ENCODE results near the gene PRR5. TPM values are rescaled to one million over a fixed set of nuclear protein-coding genes. Genes with fewer than 3 reads are reported as not detected.

PRR5 gene
- total RNA-seq, 2 donors from 2014 or later = 12.5 to 20.4 TPM

DNA sequence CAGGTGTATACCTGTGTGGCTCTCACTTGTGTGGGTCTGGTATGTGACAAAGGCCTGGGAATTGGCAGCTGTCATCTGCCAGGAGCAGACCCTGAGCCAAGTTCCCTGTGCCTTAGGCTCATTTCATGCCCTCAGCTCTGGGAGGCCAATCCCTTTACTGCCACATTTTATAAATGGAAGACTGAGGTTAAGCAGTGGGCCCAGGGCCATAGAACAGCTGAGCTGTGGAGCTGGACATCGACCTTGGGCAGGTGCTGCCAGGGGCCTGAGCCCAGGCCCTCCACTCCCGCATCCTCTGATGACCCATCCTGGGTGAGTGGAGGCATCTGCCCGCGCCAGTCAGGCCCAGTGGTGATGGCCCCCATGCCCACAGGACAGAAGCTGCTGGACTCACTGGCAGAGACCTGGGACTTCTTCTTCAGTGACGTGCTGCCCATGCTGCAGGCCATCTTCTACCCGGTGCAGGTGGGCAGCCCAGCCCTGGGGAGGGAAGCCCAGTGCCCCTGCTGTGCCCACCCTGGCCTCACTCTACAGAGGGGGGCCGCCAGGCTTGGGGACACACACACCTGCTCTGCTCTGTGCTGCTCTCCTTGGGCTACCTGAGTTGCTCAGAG, 29.5 kb downstream of the PRR5 start:
- no peak for TF ChIP-seq POLR2A (IDR thresholded peaks at IDR 0.05)
- TF ChIP-seq, protein P1, sequence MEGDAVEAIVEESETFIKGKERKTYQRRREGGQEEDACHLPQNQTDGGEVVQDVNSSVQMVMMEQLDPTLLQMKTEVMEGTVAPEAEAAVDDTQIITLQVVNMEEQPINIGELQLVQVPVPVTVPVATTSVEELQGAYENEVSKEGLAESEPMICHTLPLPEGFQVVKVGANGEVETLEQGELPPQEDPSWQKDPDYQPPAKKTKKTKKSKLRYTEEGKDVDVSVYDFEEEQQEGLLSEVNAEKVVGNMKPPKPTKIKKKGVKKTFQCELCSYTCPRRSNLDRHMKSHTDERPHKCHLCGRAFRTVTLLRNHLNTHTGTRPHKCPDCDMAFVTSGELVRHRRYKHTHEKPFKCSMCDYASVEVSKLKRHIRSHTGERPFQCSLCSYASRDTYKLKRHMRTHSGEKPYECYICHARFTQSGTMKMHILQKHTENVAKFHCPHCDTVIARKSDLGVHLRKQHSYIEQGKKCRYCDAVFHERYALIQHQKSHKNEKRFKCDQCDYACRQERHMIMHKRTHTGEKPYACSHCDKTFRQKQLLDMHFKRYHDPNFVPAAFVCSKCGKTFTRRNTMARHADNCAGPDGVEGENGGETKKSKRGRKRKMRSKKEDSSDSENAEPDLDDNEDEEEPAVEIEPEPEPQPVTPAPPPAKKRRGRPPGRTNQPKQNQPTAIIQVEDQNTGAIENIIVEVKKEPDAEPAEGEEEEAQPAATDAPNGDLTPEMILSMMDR (IDR thresholded peaks at IDR 0.05) = no peak
- Histone ChIP-seq H3K27ac (no peak overlapping the region), H3K36me3 (replicated peaks in 1 of 2; ENCODE audit: insufficient read depth in 1 of 2, low read depth in 2 of 2) (no peaks in the 10 kb centered on the region), H3K9me3 (no peaks in the 10 kb centered on the region), H3K4me1 (peaks cover 5% of the 10 kb centered on the region), H3K27me3 (no peaks in the 10 kb centered on the region), H3K4me3 (no peak overlapping the region)
- intact Hi-C loops (cut with DNase I) = no loop called here
- no peak for ATAC-seq
- peak in 1 of 4 donors; percentile 31 for DNase-seq
- 70 to 80% methylated on average over 1 to 7 of the region's 7 CpGs for WGBS, 2 donors

DNA sequence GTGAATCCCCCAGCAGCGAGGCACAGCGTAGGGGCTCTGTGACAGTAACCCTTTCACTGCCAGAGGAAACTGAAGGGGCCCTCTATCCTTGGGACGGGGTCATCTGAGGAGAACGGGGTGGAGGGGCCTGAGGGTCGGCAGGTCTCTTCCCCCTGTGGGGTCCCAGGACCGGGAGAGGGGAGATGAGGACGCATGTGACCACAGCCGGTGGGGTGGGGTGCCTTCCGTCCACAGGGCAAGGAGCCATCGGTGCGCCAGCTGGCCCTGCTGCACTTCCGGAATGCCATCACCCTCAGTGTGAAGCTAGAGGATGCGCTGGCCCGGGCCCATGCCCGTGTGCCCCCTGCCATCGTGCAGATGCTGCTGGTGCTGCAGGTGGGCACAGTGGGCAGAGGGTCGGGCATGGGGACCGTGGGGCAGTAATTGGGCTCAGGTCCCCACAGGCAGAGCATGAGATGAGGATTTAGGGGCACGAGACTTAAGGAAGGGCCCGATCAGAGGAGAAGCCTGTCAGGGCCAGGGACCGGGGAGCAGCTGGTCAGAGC, 30.1 kb downstream of the PRR5 start:
- Histone ChIP-seq H3K4me1 (peaks cover 5% of the 10 kb centered on the region), H3K27me3 (no peaks in the 10 kb centered on the region), H3K27ac (no peak overlapping the region), H3K9me3 (no peaks in the 10 kb centered on the region), H3K36me3 (replicated peaks in 1 of 2; ENCODE audit: insufficient read depth in 1 of 2, low read depth in 2 of 2) (no peaks in the 10 kb centered on the region), H3K4me3 (no peak overlapping the region)
- ATAC-seq (no peak), DNase-seq (no peak)
- 81 to 83% methylated on average over 7 to 19 of the region's 21 CpGs for WGBS, 2 donors
- intact Hi-C loops (cut with DNase I) = no loop called here
- TF ChIP-seq, protein P1 (IDR thresholded peaks at IDR 0.05) = no peak
- no peak for TF ChIP-seq POLR2A (IDR thresholded peaks at IDR 0.05)

DNA sequence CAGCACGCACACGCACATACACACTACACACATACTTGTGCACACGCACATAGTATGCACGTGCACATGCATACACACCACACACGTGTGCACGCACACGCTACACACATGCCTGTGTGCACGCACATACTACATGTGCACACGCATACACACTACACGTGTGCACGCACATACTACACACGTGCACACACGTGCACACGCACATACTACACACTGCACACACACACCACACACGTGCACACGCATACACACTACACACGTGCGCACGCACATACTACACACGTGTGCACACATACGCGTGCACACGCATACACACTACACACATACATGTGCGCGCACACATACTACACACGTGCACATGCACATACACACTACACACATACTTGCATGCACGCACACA, 30.7 kb downstream of the PRR5 start:
- ATAC-seq = no peak
- H3K4me3 ChIP-seq = no peak overlapping the region
- 87 to 92% methylated on average over 26 to 27 of the region's 27 CpGs for WGBS, 2 donors

DNA sequence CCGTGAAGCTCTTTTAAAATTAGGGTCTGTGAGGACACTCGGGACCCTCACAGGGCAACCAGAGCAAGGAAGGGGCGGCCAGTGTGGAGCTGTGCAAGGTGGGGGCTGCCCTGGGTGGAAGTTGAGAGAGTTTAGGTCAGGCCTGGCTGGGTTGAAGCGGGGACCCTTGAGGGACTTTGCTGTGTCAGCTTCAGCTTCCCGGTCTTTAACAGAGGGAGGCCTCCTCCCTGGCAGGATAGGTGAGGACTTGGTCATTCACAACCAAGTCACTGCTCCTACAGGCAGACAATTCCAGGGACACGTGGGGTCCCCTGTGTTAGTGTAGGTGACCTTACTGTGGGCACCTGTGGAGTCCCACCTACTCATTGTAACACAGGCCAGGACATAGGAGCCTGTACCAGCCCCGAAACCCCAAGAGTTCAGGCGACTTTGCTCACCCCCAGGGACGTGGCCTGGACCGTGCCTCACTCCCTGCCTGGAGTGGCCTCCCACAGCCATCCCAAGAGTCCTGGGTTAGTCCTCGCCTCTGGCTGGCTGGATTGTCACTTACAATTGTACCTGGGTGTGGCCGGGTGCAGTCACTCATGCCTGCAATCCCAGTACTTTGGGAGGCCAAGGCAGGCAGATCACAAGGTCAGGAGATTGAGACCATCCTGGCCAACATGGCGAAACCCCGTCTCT, 31.6 kb downstream of the PRR5 start:
- ATAC-seq = no peak
- H3K27ac ChIP-seq = no peak overlapping the region
- H3K9me3 ChIP-seq = no peaks in the 10 kb centered on the region
- no peaks in the 10 kb centered on the region for H3K36me3 ChIP-seq (replicated peaks in 1 of 2; ENCODE audit: insufficient read depth in 1 of 2, low read depth in 2 of 2)
- H3K4me3 ChIP-seq = no peak overlapping the region
- no peak for TF ChIP-seq POLR2A (IDR thresholded peaks at IDR 0.05)
- TF ChIP-seq, protein P1 (IDR thresholded peaks at IDR 0.05) = no peak
- H3K27me3 ChIP-seq = no peaks in the 10 kb centered on the region
- intact Hi-C loops (cut with DNase I) = no loop called here
- no peak for DNase-seq
- WGBS, 2 donors = 78 to 88% methylated on average over 3 to 14 of the region's 14 CpGs
- H3K4me1 ChIP-seq = peaks cover 5% of the 10 kb centered on the region

More for the DNA sequence above, 30.7 kb downstream of the PRR5 start:
- Histone ChIP-seq H3K4me1 (peaks cover 5% of the 10 kb centered on the region), H3K9me3 (no peaks in the 10 kb centered on the region), H3K27me3 (no peaks in the 10 kb centered on the region), H3K27ac (no peak overlapping the region), H3K36me3 (replicated peaks in 1 of 2; ENCODE audit: insufficient read depth in 1 of 2, low read depth in 2 of 2) (no peaks in the 10 kb centered on the region)
- intact Hi-C loops (cut with DNase I) = no loop called here
- TF ChIP-seq, protein P1 (IDR thresholded peaks at IDR 0.05) = no peak
- no peak for TF ChIP-seq POLR2A (IDR thresholded peaks at IDR 0.05)
- no peak for DNase-seq

All from body of pancreas (tissue), 4 donors.